Stimulated activated CD8-positive, alpha-beta memory T cell treated with anti-CD3 and anti-CD28 coated beads, Interleukin-12 subunit alpha, Interleukin-12 subunit beta, amount 100 ng/mL, for 24 hours (primary cell): ENCODE data around the gene RNF213.

Experiments used
- DNase-seq: peaks from one replicate; pipeline ENCODE4 v3.0.0-alpha.2; 2020; ENCODE audit errors: extremely low read depth

Gene RNF213

GRCh38 chr17:80260791-80261158 lies at the start of gene RNF213:
RNF213 (plus strand) TSS chr17:80260852; CDS start chr17:80263682, 2,830 bp downstream.
- DNase-seq, result no peak

GRCh38 chr17:80212109-80212508 lies 48.5 kb upstream of the RNF213 start:
- no peak for DNase-seq

DNA sequence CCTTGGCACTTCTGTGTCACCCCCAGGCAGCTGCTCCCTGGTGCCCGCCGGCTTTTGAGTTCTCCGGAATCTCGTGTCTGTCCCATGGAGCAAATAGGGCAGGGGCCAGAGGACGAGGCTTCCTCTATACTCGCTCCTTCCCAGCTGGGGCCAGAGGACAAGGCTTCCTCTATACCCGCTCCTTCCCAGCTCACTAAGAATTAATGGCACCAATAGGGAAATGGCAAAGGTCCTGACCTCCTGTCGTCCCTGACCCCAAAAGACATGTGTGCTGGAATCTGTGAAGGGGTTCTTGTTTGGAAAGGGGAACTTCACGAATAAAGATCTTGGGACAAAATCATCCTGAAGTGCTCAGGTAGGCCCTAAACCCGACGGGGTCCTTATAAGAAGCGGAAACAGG lies 48.1 kb upstream of the RNF213 start:
- DNase-seq, result no peak

DNA sequence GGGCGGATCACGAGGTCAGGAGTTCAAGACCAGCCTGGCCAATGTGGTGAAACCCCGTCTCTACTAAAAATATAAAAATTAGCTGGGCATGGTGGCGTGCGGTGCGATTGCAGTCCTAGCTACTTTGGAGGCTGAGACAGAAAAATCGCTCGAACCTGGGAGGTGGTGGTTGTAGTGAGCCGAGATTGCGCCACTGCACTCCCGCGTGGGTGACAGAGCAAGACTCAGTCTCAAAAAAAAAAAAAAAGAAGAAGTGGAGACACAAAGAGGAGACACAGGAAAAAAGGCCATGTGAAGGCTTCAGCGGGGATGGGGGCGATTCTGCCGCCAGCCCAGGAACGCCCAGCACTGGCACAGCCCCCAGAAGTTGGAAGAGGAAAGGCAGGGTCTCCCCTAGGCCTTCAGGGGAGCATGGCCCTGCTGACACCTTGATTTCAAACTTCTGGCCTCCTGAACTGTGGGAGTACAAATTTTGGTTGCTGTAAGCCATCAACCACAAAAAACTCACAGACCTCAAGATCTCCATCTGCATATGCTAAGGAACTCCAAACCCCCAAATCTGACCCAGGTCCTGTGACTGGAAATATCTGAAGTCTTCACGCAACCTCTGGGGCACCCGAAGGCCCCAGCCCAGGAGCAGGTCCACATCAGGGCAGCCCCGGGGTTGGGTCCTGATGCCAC lies 47.5 kb upstream of the RNF213 start:
- DNase-seq, result no peak

DNA sequence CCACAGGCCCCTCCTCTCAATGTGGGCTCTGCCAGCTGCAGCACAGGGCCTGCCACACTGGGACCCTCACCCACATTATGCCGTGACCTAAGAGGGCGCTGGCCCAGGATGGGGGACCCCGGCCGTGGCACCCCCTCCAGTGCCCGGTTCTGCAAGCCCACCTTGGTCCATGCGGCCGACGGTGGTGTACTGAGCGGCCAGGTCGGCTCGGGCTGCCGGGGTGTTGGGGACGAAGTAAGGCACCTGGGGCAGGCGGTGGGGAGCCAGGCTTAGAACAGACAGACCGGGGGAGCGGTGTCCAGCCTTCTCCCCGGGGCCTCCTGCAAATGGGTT lies 47.0 kb upstream of the RNF213 start:
- no peak for DNase-seq

DNA sequence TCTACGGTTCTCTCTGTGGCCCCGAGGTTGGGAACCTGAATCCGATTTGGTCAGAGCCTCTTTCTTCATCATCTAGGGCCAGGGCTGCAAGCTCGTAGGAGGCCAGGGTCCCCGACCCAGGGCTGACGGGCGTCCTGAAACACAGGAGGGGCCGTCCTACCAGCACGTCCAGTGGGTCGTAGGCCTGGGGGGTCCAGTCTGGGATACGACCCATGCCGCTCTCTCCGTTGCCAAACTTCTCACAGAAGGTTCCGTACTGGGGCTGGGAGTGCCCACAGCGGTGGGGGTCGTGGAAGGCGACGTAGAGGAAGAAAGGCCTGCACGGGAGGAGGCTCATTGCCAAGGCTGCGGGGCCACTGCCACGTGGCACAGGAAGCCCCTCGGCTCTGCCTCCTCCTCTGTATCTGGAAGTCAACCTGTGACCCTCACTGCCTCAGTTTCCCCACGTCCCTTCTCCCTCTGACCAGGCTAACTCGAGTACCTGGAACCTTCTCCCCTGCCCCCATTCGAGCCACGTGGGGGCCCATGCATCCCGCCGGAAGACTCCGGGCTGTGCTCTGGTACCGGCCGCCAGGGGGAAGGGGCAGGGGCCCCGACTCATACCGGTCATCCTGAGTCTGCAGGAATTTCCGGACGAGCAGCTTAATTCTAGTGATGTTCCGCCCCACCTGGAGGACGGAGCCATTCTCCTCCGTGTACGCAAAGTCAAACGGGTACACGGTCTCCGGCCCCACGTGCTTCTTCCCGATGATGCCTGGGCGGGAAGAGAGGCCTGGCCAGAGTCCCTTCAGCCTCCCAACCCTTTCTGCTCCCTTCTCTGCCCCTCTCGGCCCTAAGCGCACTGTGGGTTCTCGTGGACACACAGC lies 46.4 kb upstream of the RNF213 start:
- DNase-seq, result no peak

DNA sequence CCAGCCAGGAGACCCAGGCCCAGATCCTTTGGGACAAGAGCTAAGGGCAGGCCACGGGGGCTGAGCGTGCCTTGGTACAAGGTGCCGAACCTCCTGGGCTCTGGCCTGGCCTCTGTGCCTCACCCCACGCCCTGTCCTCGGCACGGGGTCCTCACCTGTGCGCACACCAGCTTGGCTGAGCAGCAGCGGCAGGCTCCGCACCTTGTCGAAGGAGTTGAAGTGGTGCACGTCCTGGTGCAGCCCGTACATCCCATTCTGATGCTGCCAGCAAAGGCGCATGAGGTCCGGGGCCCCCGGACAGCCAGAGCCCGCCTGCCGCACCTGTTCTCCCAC lies 45.8 kb upstream of the RNF213 start:
- no peak for DNase-seq

DNA sequence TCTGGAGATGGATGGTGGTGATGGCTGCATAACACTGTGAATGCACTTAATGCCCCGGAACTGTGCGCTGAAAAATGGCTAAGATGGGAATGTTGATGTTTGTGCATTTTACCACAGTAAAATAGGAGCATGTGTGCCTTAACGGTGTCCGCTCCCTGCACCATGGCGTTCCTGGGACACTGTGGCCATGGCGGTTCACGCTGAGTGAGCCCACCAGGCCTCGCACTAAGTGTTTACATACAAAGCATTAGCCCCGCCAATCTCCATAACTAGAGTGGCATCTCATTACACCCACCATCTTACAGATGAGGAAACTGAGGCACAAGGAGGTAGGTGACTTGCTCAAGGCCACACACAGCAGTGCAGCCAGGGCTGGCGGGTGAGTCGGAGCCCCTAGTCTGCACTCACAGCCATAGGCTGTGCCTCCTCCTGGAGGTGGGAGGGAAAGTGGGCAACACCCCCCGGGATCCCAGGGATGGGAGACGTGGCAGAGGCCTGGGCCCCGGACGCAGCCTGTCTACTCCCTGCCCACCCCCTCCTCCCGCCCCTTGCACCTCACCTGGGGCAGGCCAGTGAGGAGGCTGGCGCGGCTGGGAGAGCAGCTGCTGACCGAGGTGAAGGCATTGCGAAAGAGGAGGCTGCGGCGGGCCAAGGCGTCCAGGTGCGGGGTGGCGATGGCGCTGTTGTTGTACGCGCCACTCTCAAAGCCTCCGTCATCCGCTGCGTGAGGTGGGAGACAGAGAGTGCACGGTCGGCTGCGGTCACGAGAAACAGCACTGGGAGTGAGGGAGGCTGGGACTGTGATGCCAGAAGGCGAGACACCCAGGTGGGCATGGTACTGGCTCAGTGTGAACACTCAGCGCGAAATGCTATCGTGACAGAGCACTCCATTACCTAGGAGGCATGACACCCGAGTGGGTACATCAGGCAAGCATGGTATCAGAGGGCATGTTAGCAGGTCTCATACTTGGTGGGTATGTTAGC lies 43.9 kb upstream of the RNF213 start:
- DNase-seq, result no peak

- no peak for DNase-seq
Measured at GRCh38 chr17:80217703-80218362, 42.8 kb upstream of the RNF213 start.

DNA sequence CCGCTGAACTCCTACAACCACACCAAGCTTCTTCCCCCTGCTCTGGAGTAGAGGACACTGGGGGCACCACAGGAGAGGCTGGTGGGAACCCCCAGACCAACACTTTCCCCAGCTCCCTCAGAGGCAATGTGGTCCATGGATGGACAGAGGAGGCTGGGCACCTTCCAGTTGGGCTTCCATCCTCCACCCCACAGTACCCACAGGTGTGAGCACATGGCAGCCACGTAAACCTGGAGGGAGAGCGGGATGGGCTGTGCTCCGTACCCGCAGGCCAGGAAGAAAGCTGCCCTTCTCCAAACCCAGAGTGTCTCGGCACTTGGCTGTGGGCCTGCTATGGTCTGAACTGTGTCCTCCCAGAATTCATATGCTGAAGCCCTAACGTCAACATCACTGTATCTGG lies 42.3 kb upstream of the RNF213 start:
- DNase-seq, result no peak

DNA sequence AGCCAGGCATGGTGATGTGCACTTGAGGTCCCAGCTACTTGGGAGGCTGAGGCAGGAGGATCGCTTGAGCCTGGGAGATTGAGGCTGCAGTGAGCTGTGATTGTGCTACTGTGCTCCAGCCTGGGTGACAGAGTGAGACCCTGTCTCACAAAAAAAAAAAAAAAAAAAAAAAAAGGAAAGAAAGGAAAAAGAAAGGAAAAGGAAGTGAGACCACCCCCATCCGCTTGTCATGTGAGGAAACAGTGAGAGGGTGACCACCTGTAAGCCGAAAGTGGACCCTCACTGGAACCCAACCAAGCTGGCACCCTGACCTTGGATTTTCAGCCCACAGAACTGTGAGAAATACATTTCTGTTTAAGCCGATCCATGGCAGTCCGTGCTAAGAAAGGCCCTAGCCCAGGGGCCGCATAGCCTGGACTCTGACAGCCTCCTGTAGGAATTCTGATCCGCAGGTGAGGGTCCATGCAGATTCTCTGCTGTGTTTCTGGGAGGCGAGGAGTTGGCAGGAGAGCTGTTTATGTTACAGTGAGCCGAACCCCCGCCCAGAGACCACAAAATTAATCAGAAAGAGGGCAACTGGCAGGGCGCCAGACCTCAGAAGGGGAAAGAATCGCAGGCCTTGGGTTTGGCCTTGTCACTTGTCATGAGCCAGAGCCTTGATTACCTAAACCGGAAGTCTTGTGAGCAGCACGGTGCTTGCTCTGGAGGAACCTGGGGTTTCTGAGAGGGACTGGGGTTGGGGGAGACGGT lies 41.5 kb upstream of the RNF213 start:
- DNase-seq, result peak; percentile 76

DNA sequence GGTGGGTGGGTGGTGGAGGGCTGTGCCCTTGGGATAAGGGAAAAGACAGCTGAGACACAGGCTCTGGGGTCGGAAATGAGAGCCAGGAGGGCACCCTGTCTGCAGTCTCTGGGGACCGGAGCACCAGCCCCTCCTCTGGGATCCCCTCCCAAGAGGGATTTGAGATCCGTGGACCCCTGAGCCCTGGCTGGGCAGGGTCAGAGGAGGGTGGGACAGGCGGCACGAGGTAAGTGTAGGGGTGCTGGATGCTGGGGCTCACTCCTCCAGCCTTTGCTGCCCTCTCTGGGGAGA lies 40.9 kb upstream of the RNF213 start:
- no peak for DNase-seq

GRCh38 chr17:80220054-80220735 lies 40.5 kb upstream of the RNF213 start, which contains the start of the genes SGSH and SLC26A11:
SGSH (minus strand) TSS chr17:80220333; CDS start chr17:80220313, 20 bp downstream.
SLC26A11 (plus strand) TSS chr17:80220427; CDS start chr17:80221561, 1,134 bp downstream.
- DNase-seq, result no peak

- no peak for DNase-seq
Measured at GRCh38 chr17:80220736-80221215, 39.9 kb upstream of the RNF213 start.

DNA sequence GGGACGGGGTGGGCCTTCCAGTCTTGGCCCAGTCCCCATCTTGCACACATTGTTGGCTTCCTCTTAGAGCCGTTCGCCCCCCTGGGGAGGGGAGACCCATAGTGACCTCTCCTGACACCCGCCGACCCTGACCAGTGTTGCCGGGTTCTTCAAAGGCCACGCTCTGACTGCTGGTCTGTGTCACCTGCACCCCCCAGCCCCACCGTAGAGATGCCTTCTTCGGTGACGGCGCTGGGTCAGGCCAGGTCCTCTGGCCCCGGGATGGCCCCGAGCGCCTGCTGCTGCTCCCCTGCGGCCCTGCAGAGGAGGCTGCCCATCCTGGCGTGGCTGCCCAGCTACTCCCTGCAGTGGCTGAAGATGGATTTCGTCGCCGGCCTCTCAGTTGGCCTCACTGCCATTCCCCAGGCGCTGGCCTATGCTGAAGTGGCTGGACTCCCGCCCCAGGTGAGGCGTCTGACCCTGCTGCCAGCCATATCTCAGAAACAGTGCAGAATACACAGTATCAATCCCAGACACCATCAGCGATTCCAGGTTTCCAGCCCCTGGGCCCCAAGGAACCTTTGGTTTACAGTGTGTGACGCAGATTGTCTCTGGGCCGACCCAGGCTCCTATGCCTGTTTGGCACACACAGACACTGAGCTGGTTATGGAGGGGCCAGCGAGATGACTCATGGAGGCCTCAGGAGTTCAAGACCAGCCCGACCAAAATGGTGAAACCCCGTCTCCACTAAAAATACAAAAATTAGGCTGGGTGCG lies 39.1 kb upstream of the RNF213 start:
- DNase-seq, result no peak

DNA sequence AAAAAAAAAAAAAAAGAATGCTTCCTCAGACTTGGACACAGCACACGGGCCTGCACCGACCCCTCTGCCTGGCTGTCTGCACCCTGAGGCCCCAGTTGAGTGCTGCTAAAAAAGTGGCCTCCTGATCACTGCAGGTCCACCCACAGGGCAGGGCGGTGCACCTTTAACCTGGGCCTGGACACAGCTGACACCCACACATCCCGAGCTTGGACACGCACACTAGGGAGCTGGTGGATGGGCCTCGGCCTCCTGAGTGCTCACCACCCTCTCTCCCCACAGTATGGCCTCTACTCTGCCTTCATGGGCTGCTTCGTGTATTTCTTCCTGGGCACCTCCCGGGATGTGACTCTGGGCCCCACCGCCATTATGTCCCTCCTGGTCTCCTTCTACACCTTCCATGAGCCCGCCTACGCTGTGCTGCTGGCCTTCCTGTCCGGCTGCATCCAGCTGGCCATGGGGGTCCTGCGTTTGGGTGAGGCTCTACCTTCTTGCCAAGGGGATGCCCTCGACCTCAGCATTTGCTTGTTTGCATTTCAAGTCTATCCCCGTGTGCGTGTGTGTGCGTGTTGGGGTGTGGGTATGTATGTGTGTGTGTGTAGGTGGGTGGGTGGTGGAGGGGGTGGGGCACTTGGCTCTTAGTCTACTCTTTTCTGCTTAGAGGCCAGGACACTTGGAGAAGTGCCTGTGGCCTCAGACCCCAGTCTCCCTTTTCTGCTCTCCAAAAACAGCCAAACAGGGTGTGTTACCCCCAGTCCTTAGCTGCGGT lies 38.1 kb upstream of the RNF213 start:
- DNase-seq, result no peak

DNA sequence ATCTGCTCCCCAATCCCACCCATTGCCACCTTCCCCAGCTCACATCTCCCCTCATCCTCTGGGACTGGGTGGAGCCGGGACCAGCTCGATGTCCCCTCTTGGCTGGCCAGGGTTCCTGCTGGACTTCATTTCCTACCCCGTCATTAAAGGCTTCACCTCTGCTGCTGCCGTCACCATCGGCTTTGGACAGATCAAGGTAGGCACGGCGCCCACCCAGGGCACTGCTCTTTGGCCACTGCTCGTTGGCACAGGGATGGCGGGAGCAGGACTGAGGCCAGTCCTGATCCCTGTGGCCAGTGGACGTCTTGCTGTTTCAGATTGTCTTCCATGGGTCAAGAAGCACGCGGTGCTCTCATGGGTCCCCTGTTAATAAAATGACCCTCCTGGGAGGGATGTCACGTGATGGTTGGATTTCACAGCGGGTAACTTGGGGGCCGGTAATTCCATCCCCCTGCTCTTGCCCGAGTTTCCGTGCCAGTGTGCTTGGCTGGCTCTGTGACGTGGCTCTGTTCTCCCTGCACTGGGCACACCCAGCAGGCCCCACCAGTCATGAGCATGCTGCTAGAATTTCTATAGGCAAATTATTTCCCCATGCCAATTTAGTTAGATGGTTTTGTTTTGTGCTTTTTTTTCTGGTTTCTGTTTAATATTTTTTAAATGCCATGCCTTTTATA lies 37.4 kb upstream of the RNF213 start:
- no peak for DNase-seq

- no peak for DNase-seq
Measured at GRCh38 chr17:80223838-80224497, 36.7 kb upstream of the RNF213 start.
